ENCODE data around the gene ISLR.

The ISLR gene

DNA sequence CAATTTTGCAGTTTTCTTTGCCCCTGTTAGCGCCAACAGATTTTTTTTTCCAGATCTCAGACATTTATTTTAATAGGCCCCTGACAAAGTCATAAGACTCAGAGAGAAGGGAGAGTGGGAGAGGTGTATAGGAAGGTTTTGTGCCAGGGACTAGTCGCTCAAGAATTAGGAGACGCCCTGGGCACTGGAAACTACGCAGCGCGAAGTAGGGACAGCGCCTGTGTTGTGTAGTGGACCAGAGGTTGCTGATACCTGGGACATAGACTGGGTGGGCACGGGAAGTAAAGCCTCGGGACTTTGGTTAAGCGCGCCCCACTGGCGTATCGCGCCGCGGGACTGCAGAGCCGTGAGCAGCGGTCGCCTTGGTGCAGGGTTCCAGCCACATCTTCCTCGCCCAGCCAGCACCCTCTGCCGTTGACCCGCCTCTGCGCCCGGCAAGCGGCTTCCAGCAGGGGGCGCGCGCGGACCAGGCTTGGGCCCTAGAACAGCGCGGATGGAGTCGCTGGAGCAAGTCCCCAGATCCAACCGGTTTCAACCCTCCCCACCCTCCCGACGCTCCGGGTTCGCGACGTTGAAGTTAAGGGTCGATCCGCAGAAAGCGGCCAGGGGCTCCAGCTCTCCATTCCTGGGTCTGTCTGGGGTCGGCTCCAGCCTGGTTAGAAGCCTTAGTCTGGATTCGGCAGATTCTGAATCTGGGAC lies 46.1 kb upstream of the ISLR start (continued):
- TF ChIP-seq ZNF394 (tag by site-specific recombination; IDR thresholded peaks at IDR 0.05; ENCODE audit: borderline replicate concordance) (peak; percentile 75; the same call in 1 of the 2 replicates), ZBTB20 (tag by site-specific recombination; IDR thresholded peaks at IDR 0.05) (0 out of 2 replicates have a peak, but pooled peaks have one; percentile 29), SALL2 (tag by site-specific recombination; IDR thresholded peaks at IDR 0.05; ENCODE audit: borderline replicate concordance) (no peak), ZNF501 (tag by site-specific recombination; IDR thresholded peaks at IDR 0.05) (peak; percentile 96), ZNF677 (tag by site-specific recombination; IDR thresholded peaks at IDR 0.05) (no peak), KLF9 (tag by site-specific recombination; IDR thresholded peaks at IDR 0.05; ENCODE audit: low read depth) (no peak), ZNF571 (tag by site-specific recombination; IDR thresholded peaks at IDR 0.05) (no peak), ZNF214 (tag by site-specific recombination; IDR thresholded peaks at IDR 0.05; ENCODE audit: borderline replicate concordance) (no peak), ZNF366 (tag by site-specific recombination; conservative IDR thresholded peaks at IDR 0.05) (peak; percentile 33; the same call in 1 of the 2 replicates), ZSCAN16 (tag by site-specific recombination; IDR thresholded peaks at IDR 0.05) (no peak), MEIS1 (CRISPR knock-in tag; IDR thresholded peaks at IDR 0.05; ENCODE audit: borderline replicate concordance) (no peak), ZNF266 (tag by site-specific recombination; IDR thresholded peaks at IDR 0.05; ENCODE audit: low read depth) (no peak), ZNF37A (tag by site-specific recombination; IDR thresholded peaks at IDR 0.05) (no peak), ZBTB49 (tag by site-specific recombination; IDR thresholded peaks at IDR 0.05; ENCODE audit: low read depth) (no peak), ZNF23 (tag by site-specific recombination; IDR thresholded peaks at IDR 0.05; ENCODE audit: borderline replicate concordance) (no peak), GLIS1 (tag by site-specific recombination; IDR thresholded peaks at IDR 0.05) (0 out of 2 replicates have a peak, but pooled peaks have one; percentile 41), ZNF529 (tag by site-specific recombination; IDR thresholded peaks at IDR 0.05; ENCODE audit: insufficient replicate concordance) (no peak), ZNF24 (tag by site-specific recombination; IDR thresholded peaks at IDR 0.05) (peak; percentile 52; the same call in 1 of the 2 replicates), ZNF19 (tag by site-specific recombination; IDR thresholded peaks at IDR 0.05; ENCODE audit: low read depth) (no peak), ZNF555 (tag by site-specific recombination; conservative IDR thresholded peaks at IDR 0.05) (no peak), YY1 (tag by site-specific recombination; IDR thresholded peaks at IDR 0.05) (peak; percentile 43; the same call in 1 of the 2 replicates), ZNF580 (tag by site-specific recombination; IDR thresholded peaks at IDR 0.05) (peak; percentile 56; the same call in 1 of the 2 replicates), ZNF292 (tag by site-specific recombination; IDR thresholded peaks at IDR 0.05; ENCODE audit: borderline replicate concordance, low read depth) (no peak), ZNF121 (tag by site-specific recombination; IDR thresholded peaks at IDR 0.05) (peak; percentile 96), ZNF311 (tag by site-specific recombination; IDR thresholded peaks at IDR 0.05; ENCODE audit: borderline replicate concordance) (no peak), ZNF16 (tag by site-specific recombination; IDR thresholded peaks at IDR 0.05; ENCODE audit: low read depth) (no peak), ZNF184 (tag by site-specific recombination; IDR thresholded peaks at IDR 0.05) (peak; percentile 32; the same call in 1 of the 2 replicates), ZFP3 (tag by site-specific recombination; IDR thresholded peaks at IDR 0.05; ENCODE audit: low read depth) (no peak), REST (tag by site-specific recombination; IDR thresholded peaks at IDR 0.05) (0 out of 2 replicates have a peak, but pooled peaks have one; percentile 24)
- TF ChIP-seq, protein P1, sequence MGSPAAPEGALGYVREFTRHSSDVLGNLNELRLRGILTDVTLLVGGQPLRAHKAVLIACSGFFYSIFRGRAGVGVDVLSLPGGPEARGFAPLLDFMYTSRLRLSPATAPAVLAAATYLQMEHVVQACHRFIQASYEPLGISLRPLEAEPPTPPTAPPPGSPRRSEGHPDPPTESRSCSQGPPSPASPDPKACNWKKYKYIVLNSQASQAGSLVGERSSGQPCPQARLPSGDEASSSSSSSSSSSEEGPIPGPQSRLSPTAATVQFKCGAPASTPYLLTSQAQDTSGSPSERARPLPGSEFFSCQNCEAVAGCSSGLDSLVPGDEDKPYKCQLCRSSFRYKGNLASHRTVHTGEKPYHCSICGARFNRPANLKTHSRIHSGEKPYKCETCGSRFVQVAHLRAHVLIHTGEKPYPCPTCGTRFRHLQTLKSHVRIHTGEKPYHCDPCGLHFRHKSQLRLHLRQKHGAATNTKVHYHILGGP (tag by site-specific recombination; IDR thresholded peaks at IDR 0.05) = no peak
- TF ChIP-seq, protein P2, sequence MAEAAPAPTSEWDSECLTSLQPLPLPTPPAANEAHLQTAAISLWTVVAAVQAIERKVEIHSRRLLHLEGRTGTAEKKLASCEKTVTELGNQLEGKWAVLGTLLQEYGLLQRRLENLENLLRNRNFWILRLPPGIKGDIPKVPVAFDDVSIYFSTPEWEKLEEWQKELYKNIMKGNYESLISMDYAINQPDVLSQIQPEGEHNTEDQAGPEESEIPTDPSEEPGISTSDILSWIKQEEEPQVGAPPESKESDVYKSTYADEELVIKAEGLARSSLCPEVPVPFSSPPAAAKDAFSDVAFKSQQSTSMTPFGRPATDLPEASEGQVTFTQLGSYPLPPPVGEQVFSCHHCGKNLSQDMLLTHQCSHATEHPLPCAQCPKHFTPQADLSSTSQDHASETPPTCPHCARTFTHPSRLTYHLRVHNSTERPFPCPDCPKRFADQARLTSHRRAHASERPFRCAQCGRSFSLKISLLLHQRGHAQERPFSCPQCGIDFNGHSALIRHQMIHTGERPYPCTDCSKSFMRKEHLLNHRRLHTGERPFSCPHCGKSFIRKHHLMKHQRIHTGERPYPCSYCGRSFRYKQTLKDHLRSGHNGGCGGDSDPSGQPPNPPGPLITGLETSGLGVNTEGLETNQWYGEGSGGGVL (tag by site-specific recombination; IDR thresholded peaks at IDR 0.05) = peak; percentile 38; the same call in 1 of the 2 replicates

Data from HEK293 (cell line).